Stromal cell of bone marrow (primary cell): ENCODE results near the gene PPP2R5A.
A peak's percentile ranks its signal among the peaks of the same experiment; 100 is the strongest.

Source experiments
- DNase-seq: peaks from one replicate; pipeline ENCODE4 v3.0.0-alpha.2; 2012; ENCODE audit warnings: low read depth

Gene PPP2R5A

GRCh38 chr1:212284744-212285684 lies at the start of gene PPP2R5A:
Gene PPP2R5A, plus strand, starts transcription at chr1:212285410. Its CDS starts 701 bp downstream, at chr1:212286111.
- DNase-seq: peak; percentile 97

- no peak for DNase-seq
These were observed 49.4 kb upstream of the PPP2R5A start for GRCh38 chr1:212235857-212236256.

GRCh38 chr1:212236664-212237220 lies 48.5 kb upstream of the PPP2R5A start:
- no peak for DNase-seq

GRCh38 chr1:212237651-212238050 lies 47.6 kb upstream of the PPP2R5A start:
- DNase-seq: no peak

- no peak for DNase-seq
These were observed 46.7 kb upstream of the PPP2R5A start for GRCh38 chr1:212238552-212238951.

- no peak for DNase-seq
These were observed 43.7 kb upstream of the PPP2R5A start for GRCh38 chr1:212241501-212241900.

GRCh38 chr1:212241957-212242287 lies 43.3 kb upstream of the PPP2R5A start:
- DNase-seq: no peak

GRCh38 chr1:212242288-212242984 lies 42.8 kb upstream of the PPP2R5A start:
- DNase-seq: no peak

- no peak for DNase-seq
These were observed 42.3 kb upstream of the PPP2R5A start for GRCh38 chr1:212242985-212243308.

- DNase-seq: no peak
These were observed 40.8 kb upstream of the PPP2R5A start for GRCh38 chr1:212244441-212244840.

- peak; percentile 36 for DNase-seq
These were observed 38.0 kb upstream of the PPP2R5A start for GRCh38 chr1:212247179-212247721.

GRCh38 chr1:212247988-212248387 lies 37.2 kb upstream of the PPP2R5A start:
- DNase-seq: no peak

GRCh38 chr1:212254853-212255363 lies 30.3 kb upstream of the PPP2R5A start:
- no peak for DNase-seq

GRCh38 chr1:212255705-212256307 lies 29.4 kb upstream of the PPP2R5A start:
- no peak for DNase-seq

- DNase-seq: no peak
These were observed 28.8 kb upstream of the PPP2R5A start for GRCh38 chr1:212256369-212256768.

GRCh38 chr1:212257157-212257556 lies 28.1 kb upstream of the PPP2R5A start:
- DNase-seq: no peak

- no peak for DNase-seq
These were observed 25.3 kb upstream of the PPP2R5A start for GRCh38 chr1:212259693-212260480.

- DNase-seq: no peak
These were observed 24.5 kb upstream of the PPP2R5A start for GRCh38 chr1:212260557-212261355.

- DNase-seq: no peak
These were observed 23.8 kb upstream of the PPP2R5A start for GRCh38 chr1:212261361-212261929.

- DNase-seq: no peak
These were observed 18.2 kb upstream of the PPP2R5A start for GRCh38 chr1:212267017-212267416.
